Peyer's patch (tissue), 4 donors: ENCODE measurements around the gene MVK.

Source experiments
- CTCF ChIP-seq, 6 experiments: fragments of 450-650 bp in 4 of 6; fragments of 200-600 bp in 2 of 6; sonication (generic) in 1 of 6; IDR thresholded peaks; one replicate each; pipeline ENCODE4 v1.5.1; 2017 to 2019; ENCODE audit warnings: antibody characterized with exemption in 6 of 6, mild to moderate bottlenecking in 3 of 6, moderate library complexity in 1 of 6
- POLR2A ChIP-seq, 2 donors: fragments of 450-650 bp; IDR thresholded peaks; one replicate each; pipeline ENCODE4 v1.5.1; 2017; ENCODE audit warnings: antibody characterized with exemption in 2 of 2, mild to moderate bottlenecking in 2 of 2, moderate library complexity in 2 of 2

GRCh38 chr12:109621211-109621694 is 47.7 kb downstream of the MVK start:
- TF ChIP-seq POLR2A (IDR thresholded peaks at IDR 0.05) (no peak), CTCF (IDR thresholded peaks at IDR 0.05) (no peak)
